Parathyroid adenoma (tissue), 2 donors: ENCODE measurements around the gene TM4SF4.

Source experiments
- H2AFZ ChIP-seq: fragments of 300-600 bp; sonication (generic); one replicate; pipeline ENCODE4 v1.7.0; 2017; ENCODE audit warnings: antibody characterized with exemption, mild to moderate bottlenecking
- H3K27ac ChIP-seq: fragments of 300-600 bp; sonication (generic); one replicate; pipeline ENCODE4 v1.7.0; 2017
- H3K27me3 ChIP-seq: fragments of 300-600 bp; sonication (generic); one replicate; pipeline ENCODE4 v1.7.0; 2017; ENCODE audit warnings: low read length; ENCODE audit not compliant: control insufficient read depth, insufficient read depth
- H3K36me3 ChIP-seq: fragments of 300-600 bp; sonication (generic); one replicate; pipeline ENCODE4 v1.7.0; 2017; ENCODE audit warnings: low read length; ENCODE audit not compliant: control insufficient read depth, insufficient read depth
- H3K4me1 ChIP-seq: fragments of 300-600 bp; sonication (generic); one replicate; pipeline ENCODE4 v1.7.0; 2017; ENCODE audit warnings: control low read depth
- H3K4me2 ChIP-seq: fragments of 300-600 bp; sonication (generic); one replicate; pipeline ENCODE4 v1.7.0; 2017; ENCODE audit warnings: low read length
- H3K4me3 ChIP-seq: fragments of 300-600 bp; sonication (generic); one replicate; pipeline ENCODE4 v1.7.0; 2017; ENCODE audit warnings: low read depth, low read length
- H3K79me2 ChIP-seq: fragments of 300-600 bp; sonication (generic); one replicate; pipeline ENCODE4 v1.7.0; 2017; ENCODE audit warnings: control low read depth
- H3K9ac ChIP-seq: fragments of 300-600 bp; sonication (generic); one replicate; pipeline ENCODE4 v1.7.0; 2017; ENCODE audit warnings: mild to moderate bottlenecking
- H3K9me3 ChIP-seq: fragments of 300-600 bp; sonication (generic); one replicate; pipeline ENCODE4 v1.7.0; 2017; ENCODE audit warnings: low read length; ENCODE audit not compliant: control insufficient read depth
- TF ChIP-seq, protein P1 (sequence below): fragments of 300-600 bp; sonication (generic); IDR thresholded peaks from one replicate; pipeline ENCODE4 v1.7.0; 2017; ENCODE audit warnings: antibody characterized with exemption, mild to moderate bottlenecking
- donor health status: primary hyperparathyroidism.

Gene TM4SF4

DNA sequence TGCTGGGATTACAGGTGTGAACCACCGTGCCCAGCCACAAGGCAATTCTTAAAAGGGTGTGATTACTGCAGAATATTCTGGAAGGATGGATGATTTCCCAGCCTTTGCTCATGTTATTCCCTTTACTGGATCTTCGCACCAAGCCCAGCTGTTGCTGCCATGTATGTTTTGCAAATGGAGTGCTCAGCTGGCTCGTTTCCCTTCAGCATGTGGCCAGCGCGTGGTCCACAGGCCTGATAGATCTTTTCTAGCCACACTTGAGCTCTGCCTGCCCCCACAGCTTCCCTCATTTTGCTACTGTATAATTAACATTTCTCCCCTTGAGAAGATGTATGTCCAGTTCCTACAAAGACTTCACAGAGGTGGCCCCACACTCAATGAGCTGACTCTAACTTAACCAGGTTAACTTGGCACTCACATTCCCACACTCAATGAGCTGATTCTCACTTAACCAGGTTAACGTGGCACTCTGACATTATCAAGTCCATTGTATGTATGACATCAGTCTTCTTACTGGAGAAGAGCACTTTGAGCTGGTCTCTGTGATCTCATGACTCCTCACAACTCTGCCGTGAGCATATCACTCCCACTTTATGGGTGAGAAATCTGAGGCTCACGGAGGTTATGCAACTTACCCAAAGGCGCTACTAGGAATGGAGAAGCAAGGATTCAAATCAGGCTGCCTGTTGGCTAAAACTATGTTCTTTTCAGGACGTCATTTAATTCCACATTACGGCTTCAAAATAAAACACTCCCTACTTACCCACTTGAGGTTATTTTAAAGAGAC is 49.2 kb downstream of the TM4SF4 start:
- no peak overlapping the region for H2AFZ ChIP-seq
- H3K27ac ChIP-seq, result no peak overlapping the region
- H3K4me3 ChIP-seq, result no peak overlapping the region
- no peaks in the 10 kb centered on the region for H3K27me3 ChIP-seq
- TF ChIP-seq, protein P1, sequence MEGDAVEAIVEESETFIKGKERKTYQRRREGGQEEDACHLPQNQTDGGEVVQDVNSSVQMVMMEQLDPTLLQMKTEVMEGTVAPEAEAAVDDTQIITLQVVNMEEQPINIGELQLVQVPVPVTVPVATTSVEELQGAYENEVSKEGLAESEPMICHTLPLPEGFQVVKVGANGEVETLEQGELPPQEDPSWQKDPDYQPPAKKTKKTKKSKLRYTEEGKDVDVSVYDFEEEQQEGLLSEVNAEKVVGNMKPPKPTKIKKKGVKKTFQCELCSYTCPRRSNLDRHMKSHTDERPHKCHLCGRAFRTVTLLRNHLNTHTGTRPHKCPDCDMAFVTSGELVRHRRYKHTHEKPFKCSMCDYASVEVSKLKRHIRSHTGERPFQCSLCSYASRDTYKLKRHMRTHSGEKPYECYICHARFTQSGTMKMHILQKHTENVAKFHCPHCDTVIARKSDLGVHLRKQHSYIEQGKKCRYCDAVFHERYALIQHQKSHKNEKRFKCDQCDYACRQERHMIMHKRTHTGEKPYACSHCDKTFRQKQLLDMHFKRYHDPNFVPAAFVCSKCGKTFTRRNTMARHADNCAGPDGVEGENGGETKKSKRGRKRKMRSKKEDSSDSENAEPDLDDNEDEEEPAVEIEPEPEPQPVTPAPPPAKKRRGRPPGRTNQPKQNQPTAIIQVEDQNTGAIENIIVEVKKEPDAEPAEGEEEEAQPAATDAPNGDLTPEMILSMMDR, result no peak
- no peaks in the 10 kb centered on the region for H3K79me2 ChIP-seq
- no peaks in the 10 kb centered on the region for H3K36me3 ChIP-seq
- no peaks in the 10 kb centered on the region for H3K4me1 ChIP-seq
- H3K9ac ChIP-seq, result no peak overlapping the region
- no peak overlapping the region for H3K4me2 ChIP-seq
- no peaks in the 10 kb centered on the region for H3K9me3 ChIP-seq

DNA sequence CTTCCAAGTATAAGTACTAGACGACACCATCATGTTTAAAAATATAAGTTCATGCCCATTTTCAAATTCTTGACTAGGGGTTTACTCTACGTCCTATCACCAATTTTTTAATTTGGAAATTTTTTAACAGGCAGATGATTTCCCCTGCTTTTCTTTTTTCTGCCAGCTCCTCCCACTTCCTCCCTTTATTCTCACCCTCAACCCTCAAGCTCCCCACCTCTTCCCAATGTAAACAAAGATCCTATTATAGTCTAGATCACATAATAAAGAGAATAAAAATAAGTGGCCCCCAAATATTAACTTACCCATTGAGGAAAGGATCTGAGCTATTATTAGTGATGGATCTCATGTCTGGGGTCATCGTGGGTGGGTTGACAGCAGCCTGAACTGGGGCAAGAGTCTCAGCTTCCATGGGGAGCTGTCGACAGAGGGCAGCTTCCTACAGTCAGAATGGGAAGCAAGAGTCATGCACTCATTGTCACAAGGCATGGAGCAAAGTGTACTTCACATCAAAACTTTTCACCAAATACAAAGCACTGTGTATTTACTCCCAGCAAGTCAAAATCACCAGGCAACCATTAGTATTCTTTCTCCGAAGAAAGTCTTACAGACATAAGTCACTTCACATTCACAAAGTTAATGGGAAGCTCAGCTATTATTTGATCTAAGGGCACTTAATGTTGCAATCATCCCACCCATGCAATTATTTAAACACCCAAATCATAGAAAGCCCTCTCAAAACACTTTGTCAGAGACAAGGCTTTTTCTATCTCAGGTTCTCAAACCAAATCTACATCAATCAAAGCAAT is 53.2 kb downstream of the TM4SF4 start:
- Histone ChIP-seq H2AFZ (no peak overlapping the region), H3K4me2 (no peak overlapping the region), H3K36me3 (no peaks in the 10 kb centered on the region), H3K4me1 (peaks cover 3% of the 10 kb centered on the region), H3K27me3 (no peaks in the 10 kb centered on the region), H3K4me3 (no peak overlapping the region), H3K9ac (no peak overlapping the region), H3K27ac (no peak overlapping the region), H3K9me3 (no peaks in the 10 kb centered on the region), H3K79me2 (peaks cover 3% of the 10 kb centered on the region)
- TF ChIP-seq, protein P1, result no peak

DNA sequence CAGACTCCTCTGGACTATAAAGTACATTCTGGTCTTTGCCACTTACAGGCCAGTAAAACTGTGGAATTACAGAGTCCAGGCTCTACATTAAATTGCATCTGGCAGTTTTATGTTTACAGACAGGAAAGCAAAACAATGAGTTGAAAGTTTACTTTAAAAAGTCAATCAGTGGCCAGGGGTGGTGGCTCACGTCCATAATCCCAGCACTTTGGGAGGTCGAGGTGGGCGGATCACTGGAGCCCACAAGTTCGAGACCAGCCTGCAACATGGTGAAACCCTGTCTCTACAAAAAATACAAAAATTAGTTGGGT is 53.8 kb downstream of the TM4SF4 start:
- no peak overlapping the region for H3K9ac ChIP-seq
- peaks cover 5% of the 10 kb centered on the region for H3K4me1 ChIP-seq
- no peak overlapping the region for H3K4me2 ChIP-seq
- no peak overlapping the region for H2AFZ ChIP-seq
- no peaks in the 10 kb centered on the region for H3K9me3 ChIP-seq
- H3K27me3 ChIP-seq, result no peaks in the 10 kb centered on the region
- no peak overlapping the region for H3K4me3 ChIP-seq
- no peak overlapping the region for H3K27ac ChIP-seq
- H3K36me3 ChIP-seq, result no peaks in the 10 kb centered on the region
- TF ChIP-seq, protein P1, result no peak
- H3K79me2 ChIP-seq, result peaks cover 3% of the 10 kb centered on the region

DNA sequence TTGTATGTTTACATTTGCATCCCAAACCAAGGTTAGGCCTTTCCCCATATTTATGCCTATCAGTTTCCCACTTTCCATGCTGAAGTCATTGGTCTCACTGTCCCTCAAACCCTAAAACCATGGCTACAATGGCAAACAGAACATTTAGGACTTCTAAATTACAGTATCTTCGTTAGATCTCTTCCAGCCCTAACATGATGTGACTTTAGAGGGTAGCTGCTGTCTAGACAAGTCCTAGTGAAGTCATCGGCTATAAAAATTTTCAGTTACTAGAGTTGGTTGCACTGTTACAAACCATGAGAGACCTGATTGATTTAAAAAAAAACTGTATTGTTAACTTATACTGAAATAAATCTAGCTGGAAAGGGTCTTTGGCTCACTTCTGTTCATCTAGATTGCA is 54.6 kb downstream of the TM4SF4 start:
- Histone ChIP-seq H3K27ac (no peak overlapping the region), H3K4me3 (no peak overlapping the region), H3K9ac (no peak overlapping the region), H3K4me2 (no peak overlapping the region), H3K9me3 (no peaks in the 10 kb centered on the region), H3K79me2 (peaks cover 3% of the 10 kb centered on the region), H2AFZ (no peak overlapping the region), H3K4me1 (peaks cover 5% of the 10 kb centered on the region), H3K36me3 (no peaks in the 10 kb centered on the region), H3K27me3 (no peaks in the 10 kb centered on the region)
- TF ChIP-seq, protein P1, result no peak
